ENCODE measurements around the gene IQCH. TPM values are rescaled to one million over a fixed set of nuclear protein-coding genes. Genes with fewer than 3 reads are reported as not detected.

IQCH gene
- total RNA-seq, 1 experiment from 2014 or later = 2.4 TPM

GRCh38 chr15:67547064-67547463, 292.5 kb downstream of the IQCH start:
- Histone ChIP-seq H3K27me3 (replicated peaks; ENCODE audit: control insufficient read depth, insufficient read depth, low read length) (no peaks in the 10 kb centered on the region), H3K36me3 (ENCODE audit: control insufficient read depth, insufficient read depth, low read length) (no peaks in the 10 kb centered on the region), H3K4me3 (ENCODE audit: low read depth, low read length) (no peak overlapping the region), H3K9me3 (no peaks in the 10 kb centered on the region), H3K4me1 (0 out of 2 replicates have a peak, but pooled peaks cover 4% of the 10 kb centered on the region)
- no peaks in the 10 kb centered on the region for H3K27me3 Mint-ChIP-seq (ENCODE audit: insufficient read depth, unreplicated experiment)
- BruUV-seq (replicated peaks) = no TSS peak
- POLR2A ChIA-PET = no interaction called here
- no peaks in the 10 kb centered on the region for H3K9me3 Mint-ChIP-seq (ENCODE audit: unreplicated experiment)
- no peak overlapping the region for H3K4me3 Mint-ChIP-seq (ENCODE audit: unreplicated experiment)
- no peak overlapping the region for H3K27ac Mint-ChIP-seq (ENCODE audit: unreplicated experiment)
- no peak for DNase-seq
- no peak for TF ChIP-seq CTCF (IDR thresholded peaks at IDR 0.05; ENCODE audit: insufficient read depth in 1 of 2, low read depth in 1 of 2, low read length in 1 of 2, severe bottlenecking in 1 of 2, unreplicated experiment in 1 of 2)
- intact Hi-C loops (cut with micrococcal nuclease; ENCODE audit: unreplicated experiment) = no loop called here
- CTCF ChIA-PET = interaction anchor here (0.6 kb wide), 1 partner anchor 160 kb away, joined by 3 read pairs; no protein-coding TSS in a partner anchor
- H3K36me3 Mint-ChIP-seq (ENCODE audit: insufficient read depth, unreplicated experiment) = no peaks in the 10 kb centered on the region
- H3K4me1 Mint-ChIP-seq (ENCODE audit: low read depth, unreplicated experiment) = no peaks in the 10 kb centered on the region

- ChIA-PET POLR2A (no interaction called here), CTCF (no interaction called here)
- Mint-ChIP-seq H3K4me1 (ENCODE audit: low read depth, unreplicated experiment) (no peaks in the 10 kb centered on the region), H3K4me3 (ENCODE audit: unreplicated experiment) (no peak overlapping the region), H3K27me3 (ENCODE audit: insufficient read depth, unreplicated experiment) (no peaks in the 10 kb centered on the region), H3K9me3 (ENCODE audit: unreplicated experiment) (no peaks in the 10 kb centered on the region), H3K27ac (ENCODE audit: unreplicated experiment) (no peak overlapping the region), H3K36me3 (ENCODE audit: insufficient read depth, unreplicated experiment) (no peaks in the 10 kb centered on the region)
- H3K9me3 ChIP-seq = no peaks in the 10 kb centered on the region
- no peak for TF ChIP-seq CTCF (IDR thresholded peaks at IDR 0.05; ENCODE audit: insufficient read depth in 1 of 2, low read depth in 1 of 2, low read length in 1 of 2, severe bottlenecking in 1 of 2, unreplicated experiment in 1 of 2)
- H3K36me3 ChIP-seq (ENCODE audit: control insufficient read depth, insufficient read depth, low read length) = no peaks in the 10 kb centered on the region
- no peaks in the 10 kb centered on the region for H3K27me3 ChIP-seq (replicated peaks; ENCODE audit: control insufficient read depth, insufficient read depth, low read length)
- BruUV-seq (replicated peaks) = no TSS peak
- intact Hi-C loops (cut with micrococcal nuclease; ENCODE audit: unreplicated experiment) = no loop called here
- no peak for DNase-seq
- H3K4me1 ChIP-seq = 0 out of 2 replicates have a peak, but pooled peaks cover 4% of the 10 kb centered on the region
- no peak overlapping the region for H3K4me3 ChIP-seq (ENCODE audit: low read depth, low read length)
Measured at GRCh38 chr15:67547836-67548235, 293.2 kb downstream of the IQCH start.

GRCh38 chr15:67548236-67548852, 293.8 kb downstream of the IQCH start:
- TF ChIP-seq CTCF (IDR thresholded peaks at IDR 0.05; ENCODE audit: insufficient read depth in 1 of 2, low read depth in 1 of 2, low read length in 1 of 2, severe bottlenecking in 1 of 2, unreplicated experiment in 1 of 2) = no peak
- Mint-ChIP-seq H3K4me3 (ENCODE audit: unreplicated experiment) (no peak overlapping the region), H3K9me3 (ENCODE audit: unreplicated experiment) (no peaks in the 10 kb centered on the region), H3K36me3 (ENCODE audit: insufficient read depth, unreplicated experiment) (no peaks in the 10 kb centered on the region), H3K27me3 (ENCODE audit: insufficient read depth, unreplicated experiment) (no peaks in the 10 kb centered on the region), H3K4me1 (ENCODE audit: low read depth, unreplicated experiment) (no peaks in the 10 kb centered on the region), H3K27ac (ENCODE audit: unreplicated experiment) (no peak overlapping the region)
- H3K36me3 ChIP-seq (ENCODE audit: control insufficient read depth, insufficient read depth, low read length) = no peaks in the 10 kb centered on the region
- 0 out of 2 replicates have a peak, but pooled peaks cover 1% of the 10 kb centered on the region for H3K4me1 ChIP-seq
- BruUV-seq (replicated peaks) = no TSS peak
- ChIA-PET CTCF (no interaction called here), POLR2A (no interaction called here)
- intact Hi-C loops (cut with micrococcal nuclease; ENCODE audit: unreplicated experiment) = no loop called here
- no peaks in the 10 kb centered on the region for H3K9me3 ChIP-seq
- no peak overlapping the region for H3K4me3 ChIP-seq (ENCODE audit: low read depth, low read length)
- no peak for DNase-seq
- no peaks in the 10 kb centered on the region for H3K27me3 ChIP-seq (replicated peaks; ENCODE audit: control insufficient read depth, insufficient read depth, low read length)
